Upper lobe of left lung (tissue), 6 donors: ENCODE results near the gene MBL2. TPM values are rescaled to one million over a fixed set of nuclear protein-coding genes. Genes with fewer than 3 reads are reported as not detected.

Experiments
- ATAC-seq, 2 donors: fragments of 200-7000 bp; cut with Tn5 transposase; one replicate each; pipeline ENCODE4 v1.9.1; 2022; ENCODE audit warnings: mild to moderate bottlenecking in 2 of 2, moderate library complexity in 2 of 2; ENCODE audit not compliant: low FRiP score in 2 of 2
- DNase-seq, 2 donors: peaks; one replicate each; pipeline ENCODE4 v3.0.0-alpha.2; 2019 to 2020
- H3K27ac ChIP-seq, 4 donors: fragments of 200-600 bp; sonication (generic); one replicate each; pipeline ENCODE4 v1.5.1; 2016 to 2019
- H3K27me3 ChIP-seq, 4 donors: fragments of 200-600 bp; sonication (generic); one replicate each; pipeline ENCODE4 v1.5.1; 2017 to 2019
- H3K36me3 ChIP-seq, 4 donors: fragments of 200-600 bp; sonication (generic); one replicate each; pipeline ENCODE4 v1.5.1; 2016 to 2019
- H3K4me1 ChIP-seq, 4 donors: fragments of 200-600 bp; sonication (generic); one replicate each; pipeline ENCODE4 v1.5.1; 2018 to 2019
- H3K4me3 ChIP-seq, 4 donors: fragments of 200-600 bp; sonication (generic); one replicate each; pipeline ENCODE4 v1.5.1; 2017 to 2019; ENCODE audit warnings: mild to moderate bottlenecking in 2 of 4, moderate library complexity in 1 of 4
- H3K9me3 ChIP-seq, 4 donors: fragments of 200-600 bp; sonication (generic); one replicate each; pipeline ENCODE4 v1.5.1; 2018 to 2019
- CTCF ChIP-seq, 6 experiments: fragments of 450-650 bp in 4 of 6; fragments of 200-600 bp in 2 of 6; sonication (generic) in 2 of 6; IDR thresholded peaks; one replicate each; pipeline ENCODE4 v1.5.1; 2016 to 2019; ENCODE audit warnings: antibody characterized with exemption in 6 of 6
- EP300 ChIP-seq, 4 donors: sonication (generic); formaldehyde crosslinking; IDR thresholded peaks; one replicate each; pipeline ENCODE4 v1.5.1; 2017; ENCODE audit warnings: antibody characterized with exemption in 4 of 4, control low read depth in 2 of 4
- POLR2A ChIP-seq, 4 donors: fragments of 450-650 bp; IDR thresholded peaks; one replicate each; pipeline ENCODE4 v1.5.1; 2016 to 2017; ENCODE audit warnings: antibody characterized with exemption in 4 of 4, mild to moderate bottlenecking in 2 of 4
- POLR2AphosphoS5 ChIP-seq, 2 donors: sonication (generic); formaldehyde crosslinking; IDR thresholded peaks; one replicate each; pipeline ENCODE4 v1.5.1; 2017; ENCODE audit warnings: antibody characterized with exemption in 2 of 2
- WGBS, 2 donors: methylation state at CpG; one replicate each; pipeline ENCODE4 v1.1.5; 2017 to 2018; 5-methylcytosine and 5-hydroxymethylcytosine counted together
- total RNA-seq, 6 donors: library from RNA; depleted of rRNA in 4 of 6; stranded (reverse); fragments of >200 nt in 4 of 6; gene quantifications; one replicate each; pipeline versions ENCODE4 v1.1.0 to v1.2.1, GENCODE V29; 2016 to 2021
- donor health status: DM: no; HTN: no; CAD: no; lungs with moderate emphysema.
- donor health status: DM: no; HTN: yes; CAD: no; lungs with severe emphysema.

Gene MBL2
- total RNA-seq, 6 donors from 2014 or later, result 0.10 TPM; not detected in 5

- Histone ChIP-seq H3K4me1 (peaks cover 0 to 3% (median 0%) of the 10 kb centered on the region in 4 donors), H3K27ac (no peak overlapping the region), H3K27me3 (no peaks in the 10 kb centered on the region), H3K9me3 (no peaks in the 10 kb centered on the region), H3K36me3 (no peaks in the 10 kb centered on the region), H3K4me3 (no peak overlapping the region)
- DNase-seq (peak in 1 of 2 donors; percentile 5), ATAC-seq (no peak)
- WGBS, 2 donors, result 89 to 90% methylated on average over 11 to 12 of the region's 12 CpGs
- TF ChIP-seq EP300 (IDR thresholded peaks at IDR 0.05) (no peak), POLR2AphosphoS5 (IDR thresholded peaks at IDR 0.05) (no peak), POLR2A (IDR thresholded peaks at IDR 0.05) (no peak), CTCF (IDR thresholded peaks at IDR 0.05) (no peak)
These were observed 2.6 kb upstream of the MBL2 start for GRCh38 chr10:52775132-52775647.

- 83 to 97% methylated on average over 6 to 8 of the region's 8 CpGs for WGBS, 2 donors
- ATAC-seq, result no peak
These were observed 2.1 kb upstream of the MBL2 start for GRCh38 chr10:52774600-52775106.

GRCh38 chr10:52774182-52774581 is 1.6 kb upstream of the MBL2 start:
- H3K4me1 ChIP-seq, result peaks cover 0 to 3% (median 0%) of the 10 kb centered on the region in 4 donors
- H3K27me3 ChIP-seq, result no peaks in the 10 kb centered on the region
- WGBS, 2 donors, result 88 to 92% methylated on average over 2 of the region's 2 CpGs
- no peak for ATAC-seq
- H3K27ac ChIP-seq, result no peak overlapping the region
- no peaks in the 10 kb centered on the region for H3K36me3 ChIP-seq
- TF ChIP-seq EP300 (IDR thresholded peaks at IDR 0.05), result no peak
- no peak for TF ChIP-seq CTCF (IDR thresholded peaks at IDR 0.05)
- no peak for TF ChIP-seq POLR2A (IDR thresholded peaks at IDR 0.05)
- TF ChIP-seq POLR2AphosphoS5 (IDR thresholded peaks at IDR 0.05), result no peak
- no peak for DNase-seq
- no peaks in the 10 kb centered on the region for H3K9me3 ChIP-seq
- no peak overlapping the region for H3K4me3 ChIP-seq

More at GRCh38 chr10:52774600-52775106, 2.1 kb upstream of the MBL2 start:
- H3K4me1 ChIP-seq, result peaks cover 0 to 3% (median 0%) of the 10 kb centered on the region in 4 donors
- no peaks in the 10 kb centered on the region for H3K9me3 ChIP-seq
- no peaks in the 10 kb centered on the region for H3K36me3 ChIP-seq
- TF ChIP-seq POLR2A (IDR thresholded peaks at IDR 0.05) (no peak), POLR2AphosphoS5 (IDR thresholded peaks at IDR 0.05) (no peak), CTCF (IDR thresholded peaks at IDR 0.05) (no peak), EP300 (IDR thresholded peaks at IDR 0.05) (no peak)
- no peak overlapping the region for H3K27ac ChIP-seq
- DNase-seq, result no peak
- H3K4me3 ChIP-seq, result no peak overlapping the region
- no peaks in the 10 kb centered on the region for H3K27me3 ChIP-seq

- Histone ChIP-seq H3K4me1 (no peaks in the 10 kb centered on the region), H3K4me3 (no peak overlapping the region), H3K27ac (no peak overlapping the region), H3K27me3 (no peaks in the 10 kb centered on the region), H3K9me3 (no peaks in the 10 kb centered on the region), H3K36me3 (no peaks in the 10 kb centered on the region)
- no peak for TF ChIP-seq POLR2AphosphoS5 (IDR thresholded peaks at IDR 0.05)
- no peak for TF ChIP-seq EP300 (IDR thresholded peaks at IDR 0.05)
- no peak for TF ChIP-seq CTCF (IDR thresholded peaks at IDR 0.05)
- TF ChIP-seq POLR2A (IDR thresholded peaks at IDR 0.05), result no peak
- 73 to 77% methylated on average over 7 to 8 of the region's 8 CpGs for WGBS, 2 donors
- no peak for DNase-seq
- no peak for ATAC-seq
These were observed 794 bp downstream of the MBL2 start for GRCh38 chr10:52771534-52772445.
